Measurements from ENCODE around the gene CDCA7. TPM values are rescaled to one million over a fixed set of nuclear protein-coding genes. Genes with fewer than 3 reads are reported as not detected.

The CDCA7 gene
- total RNA-seq, 1 experiment from 2014 or later: 50.3 TPM

- H3K27ac Mint-ChIP-seq: peak overlapping the region in 2 of 3 experiments; percentile 83 to 96; a peak in 4 of 7 replicates
These were observed 627 bp downstream of the CDCA7 start for GRCh38 chr2:173355132-173355865.

More at GRCh38 chr2:173355132-173355865, 627 bp downstream of the CDCA7 start:
- peaks cover 5% of the 10 kb centered on the region for H3K79me1 ChIP-seq (ENCODE audit: insufficient read depth, low read depth, low read length, poor library complexity, severe bottlenecking)
- peak overlapping the region; percentile 99 for H3K4me2 ChIP-seq (ENCODE audit: insufficient read depth, insufficient read length, low read length)
- H3K56ac ChIP-seq (ENCODE audit: insufficient read length, low read depth, low read length): no peak overlapping the region
- H2AFZ ChIP-seq (ENCODE audit: low read length): no peak overlapping the region
- peak overlapping the region; percentile 94 for H3K14ac ChIP-seq (ENCODE audit: insufficient read depth, low read length)
- no peaks in the 10 kb centered on the region for H3K9me3 ChIP-seq (ENCODE audit: control insufficient read depth, low read depth, low read length)
- peak overlapping the region; percentile 69 for H3K18ac ChIP-seq (ENCODE audit: insufficient read length, low read depth, low read length)
- H2AK5ac ChIP-seq (ENCODE audit: insufficient read length, low read length): no peak overlapping the region
- H4K8ac ChIP-seq (replicated peaks; ENCODE audit: insufficient read length, low read depth, low read length): no peak overlapping the region
- peak overlapping the region; percentile 63; the same call in 1 of the 2 replicates for H3K4ac ChIP-seq (ENCODE audit: low read depth, low read length)
- peaks cover 2% of the 10 kb centered on the region; the same call in 1 of the 2 replicates for H3K4me1 ChIP-seq (ENCODE audit: insufficient read depth, low read length)
- H3K27ac ChIP-seq (ENCODE audit: insufficient read length, low read depth, low read length): no peak overlapping the region
- DNase-seq: peak; percentile 67
- peaks cover 38 to 40% of the 10 kb centered on the region in 2 experiments for H3K4me1 Mint-ChIP-seq
- H3T11ph ChIP-seq (ENCODE audit: low read length): no peak overlapping the region
- peaks cover 34% of the 10 kb centered on the region for H3K79me2 ChIP-seq (ENCODE audit: insufficient read depth, low read length)
- no peaks in the 10 kb centered on the region for H4K20me1 ChIP-seq (ENCODE audit: control insufficient read depth, insufficient read depth, insufficient read length)
- H2BK12ac ChIP-seq (ENCODE audit: insufficient read length, low read depth, low read length): no peak overlapping the region
- H3K23me2 ChIP-seq (ENCODE audit: insufficient read length, low read depth, low read length, poor library complexity, severe bottlenecking): peaks cover 17% of the 10 kb centered on the region
- H3K27me3 Mint-ChIP-seq (ENCODE audit: low read depth): peaks cover 4% of the 10 kb centered on the region
- H2BK120ac ChIP-seq (ENCODE audit: low read depth, low read length, poor library complexity, severe bottlenecking): no peak overlapping the region
- WGBS (ENCODE audit: extremely low coverage, insufficient read length, low lambda C conversion rate): no CpG with 5 or more reads among the region's 59 CpGs
- peak overlapping the region; percentile 79 to 95 for H3K4me3 Mint-ChIP-seq
- peak overlapping the region; percentile 84 for H4K5ac ChIP-seq (ENCODE audit: insufficient read length, low read depth, low read length)
- no peak overlapping the region for H2BK5ac ChIP-seq (ENCODE audit: insufficient read length, low read length)
- H3K23ac ChIP-seq (ENCODE audit: insufficient read length, low read depth, low read length): peak overlapping the region; percentile 4
- no peak overlapping the region for H2BK20ac ChIP-seq (ENCODE audit: low read depth, low read length, poor library complexity, severe bottlenecking)
- TF ChIP-seq CTCF (conservative IDR thresholded peaks at IDR 0.05): no peak
- H4K91ac ChIP-seq (ENCODE audit: insufficient read length, low read depth, low read length): peak overlapping the region; percentile 97
- H3K9ac ChIP-seq (ENCODE audit: extremely low read depth, insufficient read length, low read length): peak overlapping the region; percentile 94
- no peaks in the 10 kb centered on the region for H3K27me3 ChIP-seq (ENCODE audit: insufficient read depth, low read length)
- peaks cover 8 to 10% of the 10 kb centered on the region in 2 experiments; a peak in 3 of 5 replicates for H3K9me3 Mint-ChIP-seq
- H3K36me3 Mint-ChIP-seq (ENCODE audit: insufficient read depth in 1 of 3, low read depth in 3 of 3): peaks cover 25 to 30% (median 29%) of the 10 kb centered on the region in 3 experiments
- H2BK15ac ChIP-seq (ENCODE audit: low read depth, low read length): no peak overlapping the region

All from H9 (cell line).